Measurements from ENCODE around the gene HNRNPA0. TPM values are rescaled to one million over a fixed set of nuclear protein-coding genes. Genes with fewer than 3 reads are reported as not detected.
A peak's percentile ranks its signal among the peaks of the same experiment; 100 is the strongest.

HNRNPA0 gene
- total RNA-seq, 4 donors from 2014 or later: 6.0 to 10.8 (median 9.0) TPM

DNA sequence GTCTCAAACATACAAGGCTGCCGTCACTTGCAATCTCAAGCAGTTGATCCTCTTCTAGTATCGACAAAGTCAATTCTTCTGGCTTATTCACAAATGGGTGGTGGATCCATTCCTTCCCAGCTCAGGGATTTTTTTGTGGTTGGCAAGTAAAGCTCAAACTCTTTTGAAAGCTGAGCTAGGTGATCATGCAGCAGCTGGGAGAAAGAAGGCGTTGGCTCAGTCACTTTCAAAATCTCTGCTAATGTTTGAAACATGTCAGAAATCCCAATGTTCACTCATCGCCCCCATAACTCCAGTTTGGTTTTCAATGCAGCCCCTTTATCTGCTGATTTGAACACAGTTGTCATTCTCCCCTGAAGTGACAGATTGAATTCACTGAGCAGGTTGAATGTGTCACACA lies 4.0 kb upstream of the HNRNPA0 start:
- H3K36me3 ChIP-seq: no peaks in the 10 kb centered on the region
- no peaks in the 10 kb centered on the region for H3K9me3 ChIP-seq
- no peak overlapping the region for H3K4me3 ChIP-seq
- no peak for TF ChIP-seq EP300 (IDR thresholded peaks at IDR 0.05; ENCODE audit: low read depth)
- no peak for TF ChIP-seq POLR2A (IDR thresholded peaks at IDR 0.05)
- no peak for TF ChIP-seq POLR2AphosphoS5 (IDR thresholded peaks at IDR 0.05)
- TF ChIP-seq, protein P1, sequence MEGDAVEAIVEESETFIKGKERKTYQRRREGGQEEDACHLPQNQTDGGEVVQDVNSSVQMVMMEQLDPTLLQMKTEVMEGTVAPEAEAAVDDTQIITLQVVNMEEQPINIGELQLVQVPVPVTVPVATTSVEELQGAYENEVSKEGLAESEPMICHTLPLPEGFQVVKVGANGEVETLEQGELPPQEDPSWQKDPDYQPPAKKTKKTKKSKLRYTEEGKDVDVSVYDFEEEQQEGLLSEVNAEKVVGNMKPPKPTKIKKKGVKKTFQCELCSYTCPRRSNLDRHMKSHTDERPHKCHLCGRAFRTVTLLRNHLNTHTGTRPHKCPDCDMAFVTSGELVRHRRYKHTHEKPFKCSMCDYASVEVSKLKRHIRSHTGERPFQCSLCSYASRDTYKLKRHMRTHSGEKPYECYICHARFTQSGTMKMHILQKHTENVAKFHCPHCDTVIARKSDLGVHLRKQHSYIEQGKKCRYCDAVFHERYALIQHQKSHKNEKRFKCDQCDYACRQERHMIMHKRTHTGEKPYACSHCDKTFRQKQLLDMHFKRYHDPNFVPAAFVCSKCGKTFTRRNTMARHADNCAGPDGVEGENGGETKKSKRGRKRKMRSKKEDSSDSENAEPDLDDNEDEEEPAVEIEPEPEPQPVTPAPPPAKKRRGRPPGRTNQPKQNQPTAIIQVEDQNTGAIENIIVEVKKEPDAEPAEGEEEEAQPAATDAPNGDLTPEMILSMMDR (IDR thresholded peaks at IDR 0.05): no peak
- peaks cover 0 to 6% (median 4%) of the 10 kb centered on the region in 4 donors for H3K4me1 ChIP-seq
- 77 to 83% methylated on average over 3 to 4 of the region's 4 CpGs for WGBS, 2 donors (ENCODE audit: low coverage in 1 of 2)
- no peak for DNase-seq
- intact Hi-C loops (cut with DNase I; ENCODE audit: low total_unique reads): no loop called here
- no peak overlapping the region for H3K27ac ChIP-seq
- in situ Hi-C loops (cut with MboI; ENCODE audit: low pct_ligation_motif_present in 1 of 4, low pct_unique_long_range_greater_than_20kb in 1 of 4, low sequenced_read_pairs in 3 of 4): no loop called here
- no peaks in the 10 kb centered on the region for H3K27me3 ChIP-seq

DNA sequence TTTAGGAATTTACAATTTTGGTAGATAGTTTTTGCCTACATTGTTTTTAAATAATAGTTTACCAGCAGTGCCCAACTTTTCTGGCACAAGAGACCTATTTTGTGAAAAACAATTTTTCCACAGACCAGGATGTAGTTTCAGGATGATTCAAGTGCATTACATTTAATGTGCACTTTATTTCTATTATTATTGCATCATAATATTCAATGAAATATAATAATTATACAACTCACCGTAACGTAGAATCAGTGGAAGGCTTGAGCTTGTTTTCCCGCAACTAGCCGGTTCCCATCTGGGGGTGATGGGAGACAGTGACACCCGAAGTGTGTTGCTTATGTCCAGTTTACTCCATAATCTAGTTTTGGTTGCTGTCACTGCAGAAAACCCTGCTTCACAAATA lies 3.5 kb upstream of the HNRNPA0 start:
- in situ Hi-C loops (cut with MboI; ENCODE audit: low pct_ligation_motif_present in 1 of 4, low pct_unique_long_range_greater_than_20kb in 1 of 4, low sequenced_read_pairs in 3 of 4): no loop called here
- Histone ChIP-seq H3K4me1 (peaks cover 0 to 6% (median 4%) of the 10 kb centered on the region in 4 donors), H3K9me3 (no peaks in the 10 kb centered on the region), H3K36me3 (no peaks in the 10 kb centered on the region), H3K27ac (no peak overlapping the region), H3K4me3 (no peak overlapping the region), H3K27me3 (no peaks in the 10 kb centered on the region)
- no peak for DNase-seq
- WGBS, 2 donors (ENCODE audit: low coverage in 1 of 2): 93 to 94% methylated on average over 5 of the region's 5 CpGs
- intact Hi-C loops (cut with DNase I; ENCODE audit: low total_unique reads): no loop called here
- TF ChIP-seq POLR2AphosphoS5 (IDR thresholded peaks at IDR 0.05) (no peak), EP300 (IDR thresholded peaks at IDR 0.05; ENCODE audit: low read depth) (no peak), POLR2A (IDR thresholded peaks at IDR 0.05) (no peak)
- TF ChIP-seq, protein P1 (IDR thresholded peaks at IDR 0.05): no peak

DNA sequence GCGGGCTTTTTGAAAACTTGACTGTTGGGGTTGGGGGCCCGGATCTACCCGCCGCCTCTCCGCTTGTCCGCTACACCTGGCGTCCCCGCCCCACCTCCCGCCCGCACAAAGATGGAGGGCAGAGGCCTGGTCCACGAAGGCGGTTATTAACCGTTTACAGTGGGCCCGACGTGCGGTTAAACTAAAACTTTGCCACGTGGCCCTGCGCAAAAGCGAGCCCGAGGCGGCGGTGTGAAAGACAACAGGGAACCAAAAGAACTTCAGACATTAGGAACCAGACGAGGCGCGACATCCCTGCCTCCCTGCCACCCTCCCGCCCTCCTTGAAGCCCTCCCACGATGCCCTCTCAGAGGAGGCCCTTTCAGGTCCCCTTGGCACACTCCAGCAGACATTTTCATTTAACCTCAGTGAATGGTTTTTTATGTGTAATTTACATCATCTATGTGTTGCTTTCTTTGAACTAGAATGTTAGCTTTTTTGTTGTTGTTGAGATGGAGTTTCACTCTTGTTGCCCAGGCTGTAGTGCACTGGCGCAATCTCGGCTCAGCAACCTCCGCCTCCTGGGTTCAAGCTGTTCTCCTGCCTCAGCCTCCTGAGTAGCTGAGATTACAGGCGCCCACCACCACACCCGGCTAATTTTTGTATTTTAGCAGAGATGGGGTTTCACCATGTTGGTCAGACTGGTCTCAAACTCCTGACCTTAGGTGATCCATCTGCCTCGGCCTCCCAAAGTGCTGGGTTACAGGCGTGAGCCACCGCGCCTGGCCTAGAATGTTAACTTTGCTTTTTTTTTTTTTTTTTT lies 999 bp upstream of the HNRNPA0 start:
- in situ Hi-C loops (cut with MboI; ENCODE audit: low pct_ligation_motif_present in 1 of 4, low pct_unique_long_range_greater_than_20kb in 1 of 4, low sequenced_read_pairs in 3 of 4): no loop called here
- H3K27ac ChIP-seq: peak overlapping the region; percentile 96 to 100 (median 98)
- intact Hi-C loops (cut with DNase I; ENCODE audit: low total_unique reads): no loop called here
- peaks cover 15 to 30% (median 26%) of the 10 kb centered on the region in 4 donors for H3K4me1 ChIP-seq
- no peaks in the 10 kb centered on the region for H3K27me3 ChIP-seq
- H3K4me3 ChIP-seq: peak overlapping the region; percentile 61 to 80 (median 70)
- H3K36me3 ChIP-seq: no peaks in the 10 kb centered on the region
- H3K9me3 ChIP-seq: no peaks in the 10 kb centered on the region
- no peak for DNase-seq
- WGBS, 2 donors (ENCODE audit: low coverage in 1 of 2): 35 to 75% methylated on average over 9 to 32 of the region's 36 CpGs
- TF ChIP-seq, protein P1 (IDR thresholded peaks at IDR 0.05): peak in 1 of 5 experiments; percentile 0
- TF ChIP-seq EP300 (IDR thresholded peaks at IDR 0.05; ENCODE audit: low read depth): no peak

DNA sequence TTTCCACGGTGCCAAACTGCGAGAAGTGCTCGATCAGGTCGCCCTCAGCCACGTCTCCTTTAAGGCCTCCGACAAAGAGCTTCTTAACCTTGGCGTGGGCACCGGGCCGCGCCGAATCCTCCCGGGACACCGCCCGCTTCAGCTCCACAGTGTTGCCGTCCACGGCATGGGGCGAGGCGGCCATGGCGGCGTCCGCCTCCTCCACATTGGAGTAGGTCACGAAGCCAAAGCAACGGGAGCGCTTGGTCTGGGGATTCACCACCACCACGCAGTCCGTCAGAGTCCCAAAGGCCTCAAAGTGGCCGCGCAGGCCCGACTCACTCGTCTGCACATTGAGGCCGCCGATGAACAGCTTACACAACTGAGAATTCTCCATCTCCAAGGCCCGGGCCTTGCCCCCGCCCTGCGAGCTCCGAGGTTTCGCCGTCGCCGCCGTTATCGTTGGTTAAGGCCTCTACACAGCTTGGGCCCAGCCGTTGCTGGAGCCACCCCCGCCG lies 424 bp downstream of the HNRNPA0 start:
- no peak for DNase-seq
- 1% methylated on average over 35 of the region's 45 CpGs; no CpG with 5 or more reads in 1 of the 2 donors for WGBS, 2 donors (ENCODE audit: low coverage in 1 of 2)
- H3K4me3 ChIP-seq: peak overlapping the region; percentile 61 to 92 (median 72)
- no peaks in the 10 kb centered on the region for H3K9me3 ChIP-seq
- no peaks in the 10 kb centered on the region for H3K27me3 ChIP-seq
- H3K27ac ChIP-seq: peak overlapping the region; percentile 96 to 100 (median 98)
- TF ChIP-seq POLR2A (IDR thresholded peaks at IDR 0.05): no peak
- no peak for TF ChIP-seq POLR2AphosphoS5 (IDR thresholded peaks at IDR 0.05)
- TF ChIP-seq EP300 (IDR thresholded peaks at IDR 0.05; ENCODE audit: low read depth): no peak
- in situ Hi-C loops (cut with MboI; ENCODE audit: low pct_ligation_motif_present in 1 of 4, low pct_unique_long_range_greater_than_20kb in 1 of 4, low sequenced_read_pairs in 3 of 4): no loop called here
- no peaks in the 10 kb centered on the region for H3K36me3 ChIP-seq
- intact Hi-C loops (cut with DNase I; ENCODE audit: low total_unique reads): no loop called here
- peaks cover 22 to 44% (median 37%) of the 10 kb centered on the region in 4 donors for H3K4me1 ChIP-seq

Measured in transverse colon (tissue), 4 donors.